K562 (cell line): ENCODE measurements around the gene CARMIL3. TPM values are rescaled to one million over a fixed set of nuclear protein-coding genes. Genes with fewer than 3 reads are reported as not detected.

Experiments used
- ADNP ChIP-seq: fragments of 200-800 bp; sonication (Bioruptor generic); IDR thresholded peaks from 2 replicates; pipeline ENCODE4 v1.6.1; 2016; ENCODE audit warnings: missing genetic modification characterization, missing compliant biosample characterization
- ARNT ChIP-seq, 2 experiments: fragments of 450-650 bp; IDR thresholded peaks; 2 replicates each; pipeline ENCODE4 v1.6.1; 2016; ENCODE audit warnings: mild to moderate bottlenecking in 1 of 2
- CCNT2 ChIP-seq: IDR thresholded peaks from 2 replicates; pipeline ENCODE4 v1.6.1; 2011; ENCODE audit warnings: borderline replicate concordance, low read depth, mild to moderate bottlenecking, moderate library complexity, mixed read lengths, low read length; ENCODE audit not compliant: insufficient read length; ENCODE audit errors: extremely low read depth
- FIP1L1 ChIP-seq: fragments of 200-400 bp; formaldehyde crosslinking; IDR thresholded peaks from 2 replicates; pipeline ENCODE4 v1.6.1; 2018; ENCODE audit warnings: mild to moderate bottlenecking, low read depth, low read length; ENCODE audit not compliant: poor library complexity, severe bottlenecking
- GATA2 ChIP-seq: sonication (generic); formaldehyde crosslinking; IDR thresholded peaks from 2 replicates; pipeline ENCODE4 v1.4.0; 2020; ENCODE audit warnings: mild to moderate bottlenecking, missing genetic modification reagents
- GATAD2B ChIP-seq: fragments of 450-650 bp; IDR thresholded peaks from 2 replicates; pipeline ENCODE4 v1.6.1; 2017; ENCODE audit warnings: mild to moderate bottlenecking, borderline replicate concordance
- GTF2E2 ChIP-seq: fragments of 200-800 bp; sonication (Bioruptor generic); IDR thresholded peaks from 2 replicates; pipeline ENCODE4 v1.6.1; 2016; ENCODE audit warnings: missing genetic modification characterization, missing compliant biosample characterization
- HMGN3 ChIP-seq: IDR thresholded peaks from 2 replicates; pipeline ENCODE4 v1.6.1; 2011; ENCODE audit warnings: borderline replicate concordance, low read depth, mild to moderate bottlenecking, mixed read lengths, low read length; ENCODE audit not compliant: insufficient read length; ENCODE audit errors: extremely low read depth
- MAFK ChIP-seq: IDR thresholded peaks from 2 replicates; pipeline ENCODE4 v1.6.1; 2011; ENCODE audit warnings: low read length, improper control_type of control experiment
- MYC ChIP-seq, 2 experiments: fragments of 250-450 bp in 1 of 2; sonication (Bioruptor Pico) in 1 of 2; IDR thresholded peaks; 2 replicates each; pipeline versions ENCODE4 v1.5.1 to v1.6.1; 2012 to 2021; ENCODE audit warnings: low read depth in 2 of 2, borderline replicate concordance in 1 of 2, improper control_type of control experiment in 1 of 2, low read length in 1 of 2, mild to moderate bottlenecking in 1 of 2, moderate library complexity in 1 of 2
- NFATC3 ChIP-seq: fragments of 450-650 bp; IDR thresholded peaks from 2 replicates; pipeline ENCODE4 v1.6.1; 2017; ENCODE audit warnings: mild to moderate bottlenecking
- PHB ChIP-seq: fragments of 250-450 bp; sonication (Bioruptor Pico); IDR thresholded peaks from 2 replicates; pipeline ENCODE4 v1.5.0; 2021
- RB1 ChIP-seq: fragments of 450-650 bp; IDR thresholded peaks from 2 replicates; pipeline ENCODE4 v1.6.1; 2017; ENCODE audit warnings: low read depth, mild to moderate bottlenecking
- RBM22 ChIP-seq: fragments of 200-400 bp; formaldehyde crosslinking; IDR thresholded peaks from 2 replicates; pipeline ENCODE4 v1.6.1; 2018; ENCODE audit warnings: low read length, low read depth; ENCODE audit not compliant: poor library complexity, severe bottlenecking
- RFX1 ChIP-seq: fragments of 450-650 bp; IDR thresholded peaks from 2 replicates; pipeline ENCODE4 v1.6.1; 2016; ENCODE audit warnings: mild to moderate bottlenecking, moderate library complexity
- RNF2 ChIP-seq: sonication (generic); IDR thresholded peaks from 2 replicates; pipeline ENCODE4 v1.6.1; 2016
- SIX5 ChIP-seq, 2 experiments: IDR thresholded peaks; 2 replicates each; pipeline ENCODE4 v1.6.1; 2011; ENCODE audit warnings: low read length in 2 of 2, borderline replicate concordance in 1 of 2, low read depth in 1 of 2, mild to moderate bottlenecking in 1 of 2, moderate library complexity in 1 of 2; ENCODE audit not compliant: insufficient read depth in 1 of 2
- SUPT5H ChIP-seq: fragments of 450-650 bp; IDR thresholded peaks from 2 replicates; pipeline ENCODE4 v1.6.1; 2016
- TBL1XR1 ChIP-seq, 2 experiments: IDR thresholded peaks; 2 replicates each; pipeline ENCODE4 v1.6.1; 2012; ENCODE audit warnings: improper control_type of control experiment in 2 of 2, low read length in 2 of 2, mild to moderate bottlenecking in 1 of 2
- UBTF ChIP-seq, 2 experiments: IDR thresholded peaks; 2 replicates each; pipeline ENCODE4 v1.6.1; 2012; ENCODE audit warnings: improper control_type of control experiment in 2 of 2, low read depth in 2 of 2, low read length in 2 of 2, borderline replicate concordance in 1 of 2
- ZMIZ1 ChIP-seq, 2 experiments: fragments of 150-350 bp in 1 of 2; IDR thresholded peaks; 2 replicates each; pipeline ENCODE4 v1.6.1; 2012 to 2016; ENCODE audit warnings: low read depth in 2 of 2, low read length in 2 of 2, mild to moderate bottlenecking in 1 of 2, moderate library complexity in 1 of 2
- ZNF785 ChIP-seq: fragments of 250-450 bp; sonication (Bioruptor Pico); IDR thresholded peaks from 2 replicates; pipeline ENCODE4 v1.4.0; 2020; ENCODE audit warnings: mild to moderate bottlenecking
- polyA plus RNA-seq, 8 experiments: library from polyadenylated mRNA; depleted of rRNA in 4 of 8; stranded (reverse) in 5 of 8; unstranded in 3 of 8; fragments of >200 nt; fragmentation: Nextera tagmentation in 2 of 8; fragmentation: Illumina TruSeq in 1 of 8; extraction: Ambion mirVana in 2 of 8; extraction: Trizol in 1 of 8; gene quantifications; 2 replicates each; pipeline versions ENCODE4 v1.2.1 to v1.2.3, GENCODE V29; 2011 to 2014; ENCODE audit warnings: inconsistent platforms in 1 of 8, missing spikeins in 1 of 8
- total RNA-seq, 7 experiments: library from RNA; depleted of rRNA in 6 of 7; stranded (reverse); fragments of >200 nt in 6 of 7; fragmentation: Illumina TruSeq in 2 of 7; extraction: Trizol in 2 of 7; gene quantifications; 2 replicates each; pipeline versions ENCODE4 v1.2.1 to v1.2.3, GENCODE V29; 2011 to 2021; ENCODE audit warnings: low replicate concordance in 1 of 7

The CARMIL3 gene
- total and polyA plus RNA-seq, 9 of the 15 experiments (the other 6 are each of a cell fraction or from before 2014, with no cell fraction given) = 0.01 to 0.11 (median 0.05) TPM; not detected in 5

GRCh38 chr14:24080888-24081738 lies 29.3 kb downstream of the CARMIL3 start (continued):
- TF ChIP-seq ZMIZ1 (IDR thresholded peaks at IDR 0.05; ENCODE audit: low read depth in 2 of 2, low read length in 2 of 2) (no peak), MAFK (0 out of 2 replicates have a peak, but pooled peaks have one; percentile 3), ZNF785 (CRISPR knock-in tag) (no peak), HMGN3 (peak; percentile 69), MYC (IDR thresholded peaks at IDR 0.05; ENCODE audit: low read depth, low read length) (0 out of 2 replicates have a peak, but pooled peaks have one; percentile 15), MYC (CRISPR knock-in tag; IDR thresholded peaks at IDR 0.05; ENCODE audit: borderline replicate concordance, low read depth) (no peak), RBM22 (no peak), ADNP (tag) (no peak), GATA2 (CRISPR knock-in tag) (no peak), RB1 (peak; percentile 81), GTF2E2 (tag) (no peak), RFX1 (no peak; the same call in 1 of the 2 replicates), TBL1XR1 (IDR thresholded peaks at IDR 0.05; ENCODE audit: low read length in 2 of 2) (no peak), GATAD2B (no peak; the same call in 1 of the 2 replicates), NFATC3 (no peak), PHB (CRISPR knock-in tag) (no peak), RNF2 (0 out of 2 replicates have a peak, but pooled peaks have one; percentile 0), FIP1L1 (no peak), SUPT5H (peak; percentile 48; the same call in 1 of the 2 replicates), UBTF (IDR thresholded peaks at IDR 0.05; ENCODE audit: borderline replicate concordance in 1 of 2, low read depth in 2 of 2, low read length in 2 of 2) (0 out of 4 replicates have a peak, but pooled peaks of 1 of the 2 experiments have one; percentile 29), SIX5 (IDR thresholded peaks at IDR 0.05; ENCODE audit: borderline replicate concordance in 1 of 2, insufficient read depth in 1 of 2, low read depth in 1 of 2, low read length in 2 of 2) (no peak), CCNT2 (peak; percentile 59), ARNT (IDR thresholded peaks at IDR 0.05) (no peak)
